ENCODE results near the gene SNAPC2.
A peak's percentile ranks its signal among the peaks of the same experiment; 100 is the strongest.

Gene SNAPC2

GRCh38 chr19:7932930-7933300 lies 12.8 kb downstream of the SNAPC2 start:
- TF ChIP-seq MAX (IDR thresholded peaks at IDR 0.05; ENCODE audit: low read depth, low read length) (no peak), POLR2A (IDR thresholded peaks at IDR 0.05; ENCODE audit: extremely low read depth, insufficient read length) (no peak), CTCF (IDR thresholded peaks at IDR 0.05; ENCODE audit: low read depth, low read length) (no peak), MYC (IDR thresholded peaks at IDR 0.05; ENCODE audit: low read depth, low read length) (no peak)
- no peak for DNase-seq (ENCODE audit: low read depth)
- no peak overlapping the region for H3K4me3 ChIP-seq (ENCODE audit: low read depth, low read length)

- H3K4me3 ChIP-seq (ENCODE audit: low read depth, low read length), result no peak overlapping the region
- DNase-seq (ENCODE audit: low read depth), result no peak
- TF ChIP-seq CTCF (IDR thresholded peaks at IDR 0.05; ENCODE audit: low read depth, low read length) (peak; percentile 57), MYC (IDR thresholded peaks at IDR 0.05; ENCODE audit: low read depth, low read length) (no peak), POLR2A (IDR thresholded peaks at IDR 0.05; ENCODE audit: extremely low read depth, insufficient read length) (no peak)
Measured at GRCh38 chr19:7933411-7933810, 13.3 kb downstream of the SNAPC2 start.

- no peak for DNase-seq (ENCODE audit: low read depth)
- H3K4me3 ChIP-seq (ENCODE audit: low read depth, low read length), result no peak overlapping the region
- TF ChIP-seq POLR2A (IDR thresholded peaks at IDR 0.05; ENCODE audit: extremely low read depth, insufficient read length) (no peak), MAX (IDR thresholded peaks at IDR 0.05; ENCODE audit: low read depth, low read length) (no peak), MYC (IDR thresholded peaks at IDR 0.05; ENCODE audit: low read depth, low read length) (no peak), CTCF (IDR thresholded peaks at IDR 0.05; ENCODE audit: low read depth, low read length) (no peak)
Measured at GRCh38 chr19:7933828-7934725, 13.9 kb downstream of the SNAPC2 start.

- no peak for TF ChIP-seq POLR2A (IDR thresholded peaks at IDR 0.05; ENCODE audit: extremely low read depth, insufficient read length)
- no peak for TF ChIP-seq MYC (IDR thresholded peaks at IDR 0.05; ENCODE audit: low read depth, low read length)
- TF ChIP-seq CTCF (IDR thresholded peaks at IDR 0.05; ENCODE audit: low read depth, low read length), result no peak
- no peak overlapping the region for H3K4me3 ChIP-seq (ENCODE audit: low read depth, low read length)
- DNase-seq (ENCODE audit: low read depth), result no peak
Measured at GRCh38 chr19:7934766-7935165, 14.6 kb downstream of the SNAPC2 start.

- DNase-seq (ENCODE audit: low read depth), result no peak
- no peak overlapping the region for H3K4me3 ChIP-seq (ENCODE audit: low read depth, low read length)
- no peak for TF ChIP-seq MYC (IDR thresholded peaks at IDR 0.05; ENCODE audit: low read depth, low read length)
- no peak for TF ChIP-seq POLR2A (IDR thresholded peaks at IDR 0.05; ENCODE audit: extremely low read depth, insufficient read length)
- no peak for TF ChIP-seq CTCF (IDR thresholded peaks at IDR 0.05; ENCODE audit: low read depth, low read length)
- TF ChIP-seq MAX (IDR thresholded peaks at IDR 0.05; ENCODE audit: low read depth, low read length), result no peak
Measured at GRCh38 chr19:7940841-7941240, 20.7 kb downstream of the SNAPC2 start.

All from NB4 (cell line).